CD14-positive monocyte (primary cell): Measurements from ENCODE around the gene KLRC3. TPM values are rescaled to one million over a fixed set of nuclear protein-coding genes. Genes with fewer than 3 reads are reported as not detected.

ENCODE experiments used
- DNase-seq, 3 donors: peaks; one replicate each; pipeline ENCODE4 v3.0.0-alpha.2; 2011 to 2022
- H2AFZ ChIP-seq: 2 replicates; pipeline ENCODE4 v1.6.0; 2012; ENCODE audit warnings: mild to moderate bottlenecking, low read depth, low read length, inconsistent platforms; ENCODE audit not compliant: insufficient read depth, poor library complexity, severe bottlenecking
- H3K27ac ChIP-seq, 2 donors: 1 replicate in 1 of 2; 2 replicates in 1 of 2; pipeline ENCODE4 v1.5.1; 2012 to 2013; ENCODE audit warnings: low read length in 2 of 2, control low read depth in 1 of 2, inconsistent platforms in 1 of 2, low read depth in 1 of 2, mild to moderate bottlenecking in 1 of 2
- H3K27me3 ChIP-seq, 2 donors: one replicate each; pipeline versions ENCODE4 v1.6.0 to v1.6.1; 2011 to 2013; ENCODE audit warnings: low read length in 2 of 2; ENCODE audit not compliant: control insufficient read depth in 2 of 2, insufficient read depth in 2 of 2
- H3K36me3 ChIP-seq, 2 donors: replicated peaks in 1 of 2; 1 replicate in 1 of 2; 2 replicates in 1 of 2; pipeline versions ENCODE4 v1.5.1 to v1.6.1; 2012 to 2013; ENCODE audit warnings: low read length in 2 of 2, control low read depth in 1 of 2, inconsistent platforms in 1 of 2, mild to moderate bottlenecking in 1 of 2; ENCODE audit not compliant: insufficient read depth in 2 of 2, control insufficient read depth in 1 of 2
- H3K4me1 ChIP-seq, 2 donors: 1 replicate in 1 of 2; 2 replicates in 1 of 2; pipeline versions ENCODE4 v1.5.1 to v1.6.1; 2012 to 2013; ENCODE audit warnings: low read length in 2 of 2, control low read depth in 1 of 2, inconsistent platforms in 1 of 2, mild to moderate bottlenecking in 1 of 2, moderate library complexity in 1 of 2; ENCODE audit not compliant: insufficient read depth in 2 of 2, control insufficient read depth in 1 of 2
- H3K4me2 ChIP-seq: replicated peaks from 2 replicates; pipeline ENCODE3; 2012; ENCODE audit warnings: low read length, moderate library complexity, mild to moderate bottlenecking; ENCODE audit not compliant: poor library complexity, severe bottlenecking; ENCODE audit errors: extremely low read depth
- H3K4me3 ChIP-seq, 3 experiments: fragments of 200-600 bp in 1 of 3; sonication (generic) in 1 of 3; replicated peaks in 1 of 3; 1 replicate in 2 of 3; 2 replicates in 1 of 3; pipeline ENCODE4 v1.5.1; 2011 to 2013; ENCODE audit warnings: low read length in 3 of 3, mild to moderate bottlenecking in 3 of 3, control low read depth in 2 of 3, low read depth in 2 of 3, inconsistent platforms in 1 of 3, moderate library complexity in 1 of 3
- H3K79me2 ChIP-seq: 2 replicates; pipeline ENCODE4 v1.6.0; 2012; ENCODE audit warnings: mild to moderate bottlenecking, control low read depth, inconsistent platforms, low read length, moderate library complexity; ENCODE audit not compliant: insufficient read depth
- H3K9ac ChIP-seq: 2 replicates; pipeline ENCODE4 v1.6.0; 2017; ENCODE audit warnings: low read length, mild to moderate bottlenecking; ENCODE audit not compliant: insufficient read depth, poor library complexity, severe bottlenecking
- H3K9me3 ChIP-seq, 2 donors: replicated peaks in 1 of 2; 1 replicate in 1 of 2; 2 replicates in 1 of 2; pipeline versions ENCODE4 v1.5.1 to v1.6.1; 2012 to 2013; ENCODE audit warnings: low read length in 2 of 2, control low read depth in 1 of 2; ENCODE audit not compliant: control insufficient read depth in 1 of 2, insufficient read depth in 1 of 2
- H4K20me1 ChIP-seq: 2 replicates; pipeline ENCODE4 v1.6.0; 2012; ENCODE audit warnings: mild to moderate bottlenecking, low read length, control low read depth, moderate library complexity; ENCODE audit not compliant: insufficient read depth
- H3K27ac Mint-ChIP-seq, 7 donors: one replicate each; pipeline ENCODE4 v1.8.0; 2020; ENCODE audit warnings: mild to moderate bottlenecking in 7 of 7, mixed read lengths in 7 of 7, moderate library complexity in 6 of 7, inconsistent platforms in 2 of 7
- H3K27me3 Mint-ChIP-seq, 3 donors: one replicate each; pipeline ENCODE4 v1.8.0; 2021 to 2022; ENCODE audit warnings: low read depth in 3 of 3, mild to moderate bottlenecking in 3 of 3, mixed read lengths in 3 of 3, moderate library complexity in 3 of 3, inconsistent platforms in 1 of 3
- H3K36me3 Mint-ChIP-seq, 2 donors: one replicate each; pipeline ENCODE4 v1.8.0; 2020; ENCODE audit warnings: mixed read lengths in 2 of 2, inconsistent platforms in 1 of 2, mild to moderate bottlenecking in 1 of 2
- H3K4me1 Mint-ChIP-seq: one replicate; pipeline ENCODE4 v1.8.0; 2020; ENCODE audit warnings: mild to moderate bottlenecking, mixed read lengths
- H3K4me3 Mint-ChIP-seq, 2 donors: one replicate each; pipeline ENCODE4 v1.8.0; 2020; ENCODE audit warnings: mild to moderate bottlenecking in 2 of 2, mixed read lengths in 2 of 2, moderate library complexity in 1 of 2
- H3K9me3 Mint-ChIP-seq, 7 donors: one replicate each; pipeline ENCODE4 v1.8.0; 2020 to 2022; ENCODE audit warnings: mixed read lengths in 7 of 7, mild to moderate bottlenecking in 6 of 7, moderate library complexity in 6 of 7, inconsistent platforms in 2 of 7
- CTCF ChIP-seq: fragments of 200-600 bp; IDR thresholded peaks from one replicate; pipeline ENCODE4 v1.8.0; 2022; ENCODE audit warnings: antibody characterized with exemption, mild to moderate bottlenecking
- WGBS: methylation state at CpG from one replicate; pipeline ENCODE4 v1.1.5; 2013; ENCODE audit warnings: missing lambda C conversion rate; ENCODE audit not compliant: insufficient coverage; 5-methylcytosine and 5-hydroxymethylcytosine counted together
- intact Hi-C, 2 donors: fragments of 100-400 bp; cut with micrococcal nuclease; formaldehyde crosslinking; loops; one replicate each; pipeline versions ENCODE4 v1.15.0 to v1.15.1; 2023
- polyA plus RNA-seq, 3 donors: library from polyadenylated mRNA; depleted of rRNA in 1 of 3; unstranded in 2 of 3; stranded (reverse) in 1 of 3; fragments of 300-500 nt in 2 of 3; fragments of >200 nt in 1 of 3; fragmentation: Illumina TruSeq in 2 of 3; gene quantifications; 1 replicate in 2 of 3; 2 replicates in 1 of 3; pipeline ENCODE4 v1.2.3, GENCODE V29; 2012 to 2021

The KLRC3 gene
- polyA plus RNA-seq, 3 donors, result not detected

GRCh38 chr12:10456856-10457255 lies 36.5 kb upstream of the KLRC3 start:
- Histone ChIP-seq H4K20me1 (no peaks in the 10 kb centered on the region), H3K9me3 (peaks cover 17% of the 10 kb centered on the region in 2 donors), H3K9ac (no peak overlapping the region), H3K27ac (no peak overlapping the region), H3K79me2 (no peaks in the 10 kb centered on the region), H3K4me3 (no peak overlapping the region), H2AFZ (no peak overlapping the region), H3K4me2 (no peak overlapping the region), H3K4me1 (no peaks in the 10 kb centered on the region), H3K27me3 (no peaks in the 10 kb centered on the region), H3K36me3 (no peaks in the 10 kb centered on the region)
- H3K27me3 Mint-ChIP-seq, result peaks cover 0 to 3% (median 0%) of the 10 kb centered on the region in 3 donors
- H3K36me3 Mint-ChIP-seq, result no peaks in the 10 kb centered on the region
- H3K9me3 Mint-ChIP-seq, result peaks cover 15 to 40% (median 30%) of the 10 kb centered on the region in 7 donors
- no CpG with 5 or more reads among the region's 2 CpGs for WGBS
- no peak for TF ChIP-seq CTCF
- intact Hi-C loops, result no loop called here
- H3K4me3 Mint-ChIP-seq, result no peak overlapping the region
- H3K4me1 Mint-ChIP-seq, result no peaks in the 10 kb centered on the region
- no peak for DNase-seq
- no peak overlapping the region for H3K27ac Mint-ChIP-seq

GRCh38 chr12:10455766-10456165 lies 35.4 kb upstream of the KLRC3 start:
- WGBS, result no CpG with 5 or more reads among the region's 1 CpG
- Histone ChIP-seq H3K4me2 (no peak overlapping the region), H4K20me1 (no peaks in the 10 kb centered on the region), H2AFZ (no peak overlapping the region), H3K36me3 (no peaks in the 10 kb centered on the region), H3K9me3 (peaks cover 17% of the 10 kb centered on the region in 2 donors), H3K79me2 (no peaks in the 10 kb centered on the region), H3K4me1 (no peaks in the 10 kb centered on the region), H3K4me3 (no peak overlapping the region), H3K27me3 (no peaks in the 10 kb centered on the region), H3K27ac (no peak overlapping the region), H3K9ac (no peak overlapping the region)
- Mint-ChIP-seq H3K27me3 (peaks cover 0 to under 1% (median 0%) of the 10 kb centered on the region in 3 donors), H3K9me3 (peaks cover 14 to 37% (median 27%) of the 10 kb centered on the region in 7 donors), H3K4me1 (no peaks in the 10 kb centered on the region), H3K4me3 (no peak overlapping the region), H3K36me3 (no peaks in the 10 kb centered on the region), H3K27ac (no peak overlapping the region)
- intact Hi-C loops, result no loop called here
- no peak for TF ChIP-seq CTCF
- DNase-seq, result no peak
